HFFc6 (cell line): ENCODE results near the gene RPS6KA1. TPM values are rescaled to one million over a fixed set of nuclear protein-coding genes. Genes with fewer than 3 reads are reported as not detected.

Experiments used
- DNase-seq: peaks from one replicate; pipeline ENCODE4 v3.0.0-alpha.2; 2018
- H3K27ac Mint-ChIP-seq: 2 replicates; pipeline ENCODE4 v1.8.0; 2020; ENCODE audit warnings: mild to moderate bottlenecking, mixed read lengths
- H3K27me3 Mint-ChIP-seq: 2 replicates; pipeline ENCODE4 v1.8.0; 2021; ENCODE audit warnings: mild to moderate bottlenecking, moderate library complexity, mixed read lengths; ENCODE audit not compliant: insufficient read depth
- H3K36me3 Mint-ChIP-seq: 2 replicates; pipeline ENCODE4 v1.8.0; 2021; ENCODE audit warnings: low read depth, mixed read lengths
- H3K4me1 Mint-ChIP-seq: 2 replicates; pipeline ENCODE4 v1.8.0; 2020; ENCODE audit warnings: low read depth, mixed read lengths
- H3K4me3 Mint-ChIP-seq: 2 replicates; pipeline ENCODE4 v1.8.0; 2020; ENCODE audit warnings: mild to moderate bottlenecking, moderate library complexity, mixed read lengths
- H3K9me3 Mint-ChIP-seq: 2 replicates; pipeline ENCODE4 v1.8.0; 2020; ENCODE audit warnings: mild to moderate bottlenecking, mixed read lengths
- total RNA-seq, 6 experiments: library from RNA; stranded (reverse); fragmentation: NEBNext Ultra II Directional; extraction: Animal tissue kit (Norgen Biotek cat#: 25700); gene quantifications; 2 replicates in 1 of 6; 3 replicates in 5 of 6; pipeline ENCODE4 v1.2.3, GENCODE V29; 2021
- TF ChIP-seq, protein P1 (sequence below): fragments of 200-600 bp; sonication (generic); IDR thresholded peaks from 2 replicates; pipeline ENCODE4 v1.5.0; 2021; ENCODE audit warnings: antibody characterized with exemption, mild to moderate bottlenecking

The RPS6KA1 gene
- total RNA-seq, 6 experiments from 2014 or later = 1.5 to 2.6 (median 1.7) TPM

DNA sequence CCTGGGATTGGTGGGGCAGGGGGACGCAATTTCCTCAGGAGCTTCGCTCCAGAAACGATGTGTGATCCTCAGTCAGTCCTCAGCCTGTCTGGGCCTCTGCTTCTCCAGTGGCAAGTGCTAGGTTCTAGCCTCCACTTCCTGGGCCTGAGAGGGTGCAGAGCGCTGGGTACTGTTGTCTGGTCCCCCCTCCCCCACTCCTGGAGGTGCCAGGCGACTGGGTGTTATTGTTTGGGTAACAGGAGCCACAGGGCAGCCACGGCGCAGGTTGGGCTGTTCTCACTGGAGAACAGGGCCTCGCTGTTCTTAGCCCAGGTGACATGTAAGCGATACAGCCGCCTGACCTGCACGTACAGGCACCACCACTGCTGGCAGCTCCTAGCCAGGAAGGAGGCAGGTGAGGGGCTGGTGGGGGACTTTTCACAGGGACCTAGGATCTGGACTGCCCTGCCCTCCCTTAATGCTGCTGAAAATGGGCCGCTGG lies 2.1 kb downstream of the RPS6KA1 start:
- peaks cover 2% of the 10 kb centered on the region; the same call in 1 of the 2 replicates for H3K27me3 Mint-ChIP-seq
- no peak overlapping the region for H3K27ac Mint-ChIP-seq
- no peak for DNase-seq
- peaks cover 13% of the 10 kb centered on the region for H3K4me1 Mint-ChIP-seq
- H3K36me3 Mint-ChIP-seq = no peaks in the 10 kb centered on the region
- H3K4me3 Mint-ChIP-seq = no peak overlapping the region
- TF ChIP-seq, protein P1, sequence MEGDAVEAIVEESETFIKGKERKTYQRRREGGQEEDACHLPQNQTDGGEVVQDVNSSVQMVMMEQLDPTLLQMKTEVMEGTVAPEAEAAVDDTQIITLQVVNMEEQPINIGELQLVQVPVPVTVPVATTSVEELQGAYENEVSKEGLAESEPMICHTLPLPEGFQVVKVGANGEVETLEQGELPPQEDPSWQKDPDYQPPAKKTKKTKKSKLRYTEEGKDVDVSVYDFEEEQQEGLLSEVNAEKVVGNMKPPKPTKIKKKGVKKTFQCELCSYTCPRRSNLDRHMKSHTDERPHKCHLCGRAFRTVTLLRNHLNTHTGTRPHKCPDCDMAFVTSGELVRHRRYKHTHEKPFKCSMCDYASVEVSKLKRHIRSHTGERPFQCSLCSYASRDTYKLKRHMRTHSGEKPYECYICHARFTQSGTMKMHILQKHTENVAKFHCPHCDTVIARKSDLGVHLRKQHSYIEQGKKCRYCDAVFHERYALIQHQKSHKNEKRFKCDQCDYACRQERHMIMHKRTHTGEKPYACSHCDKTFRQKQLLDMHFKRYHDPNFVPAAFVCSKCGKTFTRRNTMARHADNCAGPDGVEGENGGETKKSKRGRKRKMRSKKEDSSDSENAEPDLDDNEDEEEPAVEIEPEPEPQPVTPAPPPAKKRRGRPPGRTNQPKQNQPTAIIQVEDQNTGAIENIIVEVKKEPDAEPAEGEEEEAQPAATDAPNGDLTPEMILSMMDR = no peak
- no peaks in the 10 kb centered on the region for H3K9me3 Mint-ChIP-seq

DNA sequence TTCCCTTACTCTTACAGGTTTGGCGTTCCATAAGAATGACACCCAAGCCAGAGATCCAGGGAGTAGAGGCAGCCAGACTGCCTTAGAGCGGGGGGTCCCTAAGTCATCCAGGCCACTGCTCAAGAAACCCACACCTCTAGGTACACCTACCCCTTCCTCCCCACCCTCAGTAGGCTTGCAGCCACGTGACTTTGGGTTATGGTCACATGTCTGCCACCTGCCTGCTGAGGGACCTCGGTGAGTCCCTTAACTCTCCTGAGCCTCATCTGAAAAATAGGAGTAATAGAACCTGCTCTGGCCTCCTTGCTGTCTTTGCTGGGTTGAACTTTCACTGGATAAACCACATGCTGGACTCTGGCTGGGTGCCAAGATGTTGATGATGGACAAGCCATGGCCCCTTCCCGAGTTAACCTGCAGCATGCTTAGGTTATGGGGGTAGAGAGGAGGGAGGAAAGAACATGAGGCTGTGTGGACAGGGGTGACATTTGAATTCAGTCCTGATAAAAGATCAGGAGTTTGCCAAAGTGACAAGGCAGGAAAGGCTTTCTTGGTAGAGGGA lies 4.5 kb downstream of the RPS6KA1 start:
- Mint-ChIP-seq H3K4me3 (no peak overlapping the region), H3K9me3 (no peaks in the 10 kb centered on the region), H3K36me3 (no peaks in the 10 kb centered on the region), H3K27me3 (no peaks in the 10 kb centered on the region; the same call in 1 of the 2 replicates), H3K27ac (no peak overlapping the region), H3K4me1 (peaks cover 12% of the 10 kb centered on the region)
- TF ChIP-seq, protein P1 = no peak
- no peak for DNase-seq

DNA sequence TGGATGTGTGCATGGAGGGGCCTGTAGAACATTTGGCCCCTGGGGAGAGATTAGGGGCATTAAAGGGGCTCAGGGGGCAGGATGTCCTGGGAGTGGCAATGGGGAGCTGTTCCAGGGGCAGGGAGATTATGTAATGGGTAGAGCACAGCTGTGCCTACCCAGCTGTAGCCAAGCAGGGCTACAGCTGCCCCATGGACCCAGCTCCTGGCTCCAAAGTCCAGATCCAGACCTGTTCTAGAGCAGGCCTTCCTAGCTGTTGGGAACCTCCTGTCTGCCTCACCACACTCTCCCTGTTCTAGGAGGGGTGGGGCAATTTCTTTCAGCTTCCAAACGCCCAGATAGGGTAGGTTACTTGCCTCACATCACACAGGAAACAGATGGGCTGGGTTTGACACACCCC lies 5.6 kb downstream of the RPS6KA1 start:
- Mint-ChIP-seq H3K27ac (no peak overlapping the region), H3K27me3 (peaks cover 3% of the 10 kb centered on the region), H3K36me3 (no peaks in the 10 kb centered on the region), H3K4me1 (peaks cover 9% of the 10 kb centered on the region; the same call in 1 of the 2 replicates), H3K9me3 (no peaks in the 10 kb centered on the region), H3K4me3 (no peak overlapping the region)
- TF ChIP-seq, protein P1 = no peak
- DNase-seq = no peak

DNA sequence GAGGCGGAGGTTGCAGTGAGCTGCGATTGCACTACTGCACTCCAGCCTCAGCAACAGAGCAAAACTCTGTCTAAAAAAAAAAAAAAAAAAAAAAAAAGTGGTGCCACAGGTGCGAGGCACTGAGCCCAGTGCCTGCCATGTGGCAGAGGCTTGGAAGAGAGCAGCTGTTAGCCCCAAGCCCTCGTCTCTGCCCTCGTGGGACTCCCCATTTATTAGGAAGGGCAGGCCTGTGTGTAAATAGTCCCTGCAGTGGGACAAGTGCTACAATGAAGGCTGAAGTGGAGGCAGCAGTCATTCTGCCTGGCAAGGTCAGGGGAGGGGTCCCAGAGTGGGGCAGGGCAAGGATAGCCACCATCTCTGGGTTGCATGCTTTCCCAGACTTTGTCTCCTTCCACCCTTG lies 6.5 kb downstream of the RPS6KA1 start:
- Mint-ChIP-seq H3K9me3 (no peaks in the 10 kb centered on the region), H3K36me3 (no peaks in the 10 kb centered on the region), H3K27ac (no peak overlapping the region), H3K27me3 (peaks cover 5% of the 10 kb centered on the region), H3K4me3 (no peak overlapping the region), H3K4me1 (peaks cover 3% of the 10 kb centered on the region; the same call in 1 of the 2 replicates)
- no peak for DNase-seq
- TF ChIP-seq, protein P1 = no peak

DNA sequence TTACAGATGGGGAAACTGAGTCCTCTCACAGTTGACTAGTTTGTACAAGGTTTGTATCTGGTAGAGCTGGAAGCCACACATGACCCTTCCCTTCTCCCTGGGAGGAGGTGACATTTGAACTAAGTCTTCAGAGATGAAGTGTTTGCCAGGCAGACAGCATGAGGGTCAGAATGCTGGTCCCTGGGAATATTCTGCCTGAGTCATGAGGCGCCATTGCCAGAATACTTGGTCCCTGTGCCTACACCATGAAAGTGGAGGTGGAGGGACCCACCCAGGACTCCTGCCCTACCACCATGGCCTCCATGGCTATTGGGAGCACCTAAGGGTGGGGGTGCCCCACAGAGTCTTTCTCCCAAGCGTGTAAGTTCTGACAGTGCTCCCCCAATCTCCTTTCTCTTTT lies 7.0 kb downstream of the RPS6KA1 start:
- Mint-ChIP-seq H3K36me3 (no peaks in the 10 kb centered on the region), H3K27ac (no peak overlapping the region), H3K4me3 (no peak overlapping the region), H3K9me3 (no peaks in the 10 kb centered on the region), H3K27me3 (peaks cover 5% of the 10 kb centered on the region), H3K4me1 (no peaks in the 10 kb centered on the region)
- DNase-seq = no peak
- TF ChIP-seq, protein P1 = no peak
